Neuronal stem cell (in vitro differentiated cells): ENCODE measurements around the gene RAD51B.

Experiments used
- DNase-seq: peaks from one replicate; pipeline ENCODE4 v3.0.0-alpha.2; 2013; ENCODE audit warnings: low spot score
- H2AFZ ChIP-seq: one replicate; pipeline ENCODE4 v1.6.1; 2013; ENCODE audit warnings: mild to moderate bottlenecking, low read length, inconsistent platforms
- H2AK5ac ChIP-seq: 2 replicates; pipeline ENCODE4 v1.6.1; 2013; ENCODE audit warnings: low read depth, mild to moderate bottlenecking, inconsistent platforms, low read length, moderate library complexity, mixed read lengths
- H2BK120ac ChIP-seq: 2 replicates; pipeline ENCODE4 v1.6.1; 2013; ENCODE audit warnings: low read depth, mild to moderate bottlenecking, inconsistent platforms, low read length, moderate library complexity, mixed read lengths
- H2BK12ac ChIP-seq: one replicate; pipeline ENCODE4 v1.6.1; 2013; ENCODE audit warnings: low read length, inconsistent platforms
- H2BK15ac ChIP-seq: 2 replicates; pipeline ENCODE4 v1.6.1; 2013; ENCODE audit warnings: mild to moderate bottlenecking, low read length, inconsistent platforms, mixed read lengths
- H2BK5ac ChIP-seq: one replicate; pipeline ENCODE4 v1.6.1; 2013; ENCODE audit warnings: inconsistent platforms, mild to moderate bottlenecking, low read length, moderate library complexity
- H3K14ac ChIP-seq: one replicate; pipeline ENCODE4 v1.6.1; 2013; ENCODE audit warnings: low read length, inconsistent platforms
- H3K18ac ChIP-seq: 2 replicates; pipeline ENCODE4 v1.6.1; 2013; ENCODE audit warnings: low read length, inconsistent platforms
- H3K23ac ChIP-seq: 2 replicates; pipeline ENCODE4 v1.6.1; 2013; ENCODE audit warnings: low read depth, mild to moderate bottlenecking, mixed read lengths, low read length, inconsistent platforms; ENCODE audit not compliant: poor library complexity
- H3K27ac ChIP-seq: replicated peaks from 3 replicates; pipeline ENCODE4 v1.5.1; 2013; ENCODE audit warnings: low read length, inconsistent platforms
- H3K27me3 ChIP-seq, 3 experiments: 2 replicates each; pipeline ENCODE4 v1.6.1; 2013; ENCODE audit warnings: low read length in 3 of 3, mild to moderate bottlenecking in 2 of 3, inconsistent platforms in 1 of 3, low read depth in 1 of 3, mixed read lengths in 1 of 3, moderate library complexity in 1 of 3; ENCODE audit not compliant: control insufficient read depth in 3 of 3, insufficient read depth in 3 of 3
- H3K36me3 ChIP-seq, 2 donors: replicated peaks in 1 of 2; 2 replicates each; pipeline ENCODE4 v1.6.1; 2013; ENCODE audit warnings: low read length in 2 of 2; ENCODE audit not compliant: control insufficient read depth in 2 of 2, insufficient read depth in 2 of 2
- H3K4ac ChIP-seq: 2 replicates; pipeline ENCODE4 v1.6.1; 2013; ENCODE audit warnings: inconsistent platforms, mild to moderate bottlenecking, low read length, moderate library complexity
- H3K4me1 ChIP-seq, 2 donors: 1 replicate in 1 of 2; 2 replicates in 1 of 2; pipeline ENCODE4 v1.6.1; 2013; ENCODE audit warnings: low read length in 2 of 2, low read depth in 1 of 2; ENCODE audit not compliant: control insufficient read depth in 2 of 2, insufficient read depth in 1 of 2
- H3K4me2 ChIP-seq: one replicate; pipeline ENCODE4 v1.6.1; 2013; ENCODE audit warnings: mild to moderate bottlenecking, low read length, inconsistent platforms; ENCODE audit not compliant: insufficient read depth, poor library complexity, severe bottlenecking
- H3K4me3 ChIP-seq, 2 donors: 2 replicates each; pipeline ENCODE4 v1.5.1; 2013; ENCODE audit warnings: low read length in 2 of 2, mild to moderate bottlenecking in 2 of 2, inconsistent platforms in 1 of 2, moderate library complexity in 1 of 2
- H3K79me1 ChIP-seq: one replicate; pipeline ENCODE4 v1.6.1; 2013; ENCODE audit warnings: low read depth, mild to moderate bottlenecking, inconsistent platforms, low read length, moderate library complexity
- H3K9ac ChIP-seq: one replicate; pipeline ENCODE4 v1.6.1; 2013; ENCODE audit warnings: mild to moderate bottlenecking, low read depth, low read length, inconsistent platforms; ENCODE audit not compliant: poor library complexity
- H3K9me3 ChIP-seq, 2 donors: replicated peaks in 1 of 2; 2 replicates each; pipeline versions ENCODE3 to v1.6.1; 2013; ENCODE audit warnings: low read length in 2 of 2, mild to moderate bottlenecking in 2 of 2, inconsistent platforms in 1 of 2, low read depth in 1 of 2, mixed read lengths in 1 of 2, moderate library complexity in 1 of 2; ENCODE audit not compliant: control insufficient read depth in 2 of 2, insufficient read depth in 1 of 2
- H4K8ac ChIP-seq: one replicate; pipeline ENCODE4 v1.6.1; 2013; ENCODE audit warnings: low read depth, mild to moderate bottlenecking, inconsistent platforms, low read length, moderate library complexity
- H4K91ac ChIP-seq: one replicate; pipeline ENCODE4 v1.6.1; 2013; ENCODE audit warnings: low read length, low read depth, mild to moderate bottlenecking, inconsistent platforms; ENCODE audit not compliant: poor library complexity
- WGBS, 2 donors: extraction: QIAGEN DNeasy Blood & Tissue Kit; methylation state at CpG; one replicate each; pipeline ENCODE4 v1.1.7; 2013; ENCODE audit warnings: missing lambda C conversion rate in 2 of 2, mixed read lengths in 1 of 2; ENCODE audit not compliant: insufficient read length in 2 of 2, insufficient replicate concordance in 1 of 2; ENCODE audit errors: extremely low coverage in 2 of 2; 5-methylcytosine and 5-hydroxymethylcytosine counted together

Gene RAD51B

DNA sequence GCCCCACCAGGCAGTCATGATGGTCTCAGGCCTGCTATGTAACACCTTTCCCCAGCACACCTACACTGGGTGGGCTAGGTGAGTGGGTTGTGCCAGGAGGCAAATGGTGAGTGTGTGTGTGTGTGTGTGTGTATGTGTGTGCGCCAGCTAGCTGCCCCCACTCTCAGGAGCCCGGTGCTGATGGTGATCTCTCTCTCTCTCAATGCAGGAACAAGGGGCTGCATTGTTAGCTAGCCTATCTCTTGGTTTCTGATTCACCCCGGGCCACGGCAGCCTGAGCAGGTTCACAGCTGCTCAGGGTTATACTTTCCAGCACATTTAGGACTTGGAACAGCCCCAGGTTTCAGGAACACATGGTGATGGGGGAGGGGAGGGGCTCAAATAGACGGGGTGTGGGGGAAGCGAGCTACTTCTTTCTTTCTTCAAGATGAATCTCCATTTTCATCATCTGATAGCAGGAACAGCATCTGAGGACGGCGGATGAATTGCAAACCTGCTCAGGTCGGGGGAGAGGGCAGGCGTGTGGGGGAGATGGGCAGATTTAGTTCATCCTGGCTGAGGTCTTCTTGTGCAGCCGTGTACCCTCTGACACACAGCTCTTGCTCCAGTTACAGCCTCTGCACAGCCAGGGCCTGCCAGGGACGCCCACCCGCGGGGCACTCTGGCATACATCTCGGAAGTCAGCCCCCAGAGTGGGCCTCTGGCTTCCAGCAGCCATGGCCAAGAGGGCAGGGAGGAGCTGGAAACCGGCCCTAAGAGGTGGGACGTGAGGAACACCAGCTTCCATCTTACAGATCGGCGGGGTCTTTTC is 835.6 kb downstream of the RAD51B start:
- H2AFZ ChIP-seq, result peak overlapping the region; percentile 17
- H3K27ac ChIP-seq, result no peak overlapping the region
- peaks cover 29% of the 10 kb centered on the region in 2 donors for H3K4me1 ChIP-seq
- H2BK120ac ChIP-seq, result no peak overlapping the region
- H4K8ac ChIP-seq, result no peak overlapping the region
- H3K4ac ChIP-seq, result peak overlapping the region; percentile 53
- H3K79me1 ChIP-seq, result no peaks in the 10 kb centered on the region
- WGBS, 2 donors, result no CpG with 5 or more reads among the region's 19 CpGs
- no peak overlapping the region for H3K4me2 ChIP-seq
- no peak overlapping the region for H4K91ac ChIP-seq
- peak overlapping the region; percentile 81 for H3K18ac ChIP-seq
- no peak for DNase-seq
- H3K4me3 ChIP-seq, result no peak overlapping the region
- H3K14ac ChIP-seq, result peak overlapping the region; percentile 41
- H2BK5ac ChIP-seq, result peak overlapping the region; percentile 62
- no peak overlapping the region for H3K9ac ChIP-seq
- peak overlapping the region; percentile 93 for H2AK5ac ChIP-seq
- H3K23ac ChIP-seq, result no peak overlapping the region
- no peaks in the 10 kb centered on the region for H3K9me3 ChIP-seq
- H3K36me3 ChIP-seq, result no peaks in the 10 kb centered on the region
- no peaks in the 10 kb centered on the region for H3K27me3 ChIP-seq
- H2BK15ac ChIP-seq, result peak overlapping the region; percentile 90
- H2BK12ac ChIP-seq, result peak overlapping the region; percentile 91

DNA sequence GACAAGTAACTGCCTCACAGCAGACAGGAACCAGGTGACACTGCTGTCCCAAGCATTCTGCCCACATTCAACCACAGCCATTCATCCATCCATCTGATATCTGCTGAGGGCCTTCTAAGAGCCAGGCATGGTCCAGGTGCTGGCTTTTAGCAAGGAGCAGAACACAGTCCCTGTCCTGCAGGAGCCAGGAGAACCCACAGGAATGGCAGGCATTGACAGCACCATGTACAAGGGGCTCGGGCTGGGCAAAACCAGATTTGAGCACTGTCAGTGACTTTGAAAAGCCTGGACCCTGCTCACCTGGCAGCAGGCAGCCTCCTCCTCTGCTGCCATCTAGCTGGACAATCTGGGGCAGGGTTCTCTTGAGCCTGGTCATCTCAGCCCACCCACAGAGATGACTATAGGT is 836.3 kb downstream of the RAD51B start:
- Histone ChIP-seq H3K9ac (no peak overlapping the region), H4K91ac (no peak overlapping the region), H2BK12ac (peak overlapping the region; percentile 33), H4K8ac (no peak overlapping the region), H2BK5ac (peak overlapping the region; percentile 62), H3K4me3 (no peak overlapping the region), H2AK5ac (peak overlapping the region; percentile 93), H3K36me3 (no peaks in the 10 kb centered on the region), H3K18ac (no peak overlapping the region), H2BK15ac (peak overlapping the region; percentile 90), H3K14ac (no peak overlapping the region), H3K27ac (no peak overlapping the region), H3K9me3 (no peaks in the 10 kb centered on the region), H3K23ac (no peak overlapping the region), H3K4me1 (peaks cover 29% of the 10 kb centered on the region in 2 donors), H3K4me2 (no peak overlapping the region), H3K27me3 (no peaks in the 10 kb centered on the region), H3K79me1 (no peaks in the 10 kb centered on the region), H3K4ac (no peak overlapping the region), H2BK120ac (no peak overlapping the region), H2AFZ (peak overlapping the region; percentile 17)
- DNase-seq, result no peak
- WGBS, 2 donors, result no CpG with 5 or more reads among the region's 1 CpG

DNA sequence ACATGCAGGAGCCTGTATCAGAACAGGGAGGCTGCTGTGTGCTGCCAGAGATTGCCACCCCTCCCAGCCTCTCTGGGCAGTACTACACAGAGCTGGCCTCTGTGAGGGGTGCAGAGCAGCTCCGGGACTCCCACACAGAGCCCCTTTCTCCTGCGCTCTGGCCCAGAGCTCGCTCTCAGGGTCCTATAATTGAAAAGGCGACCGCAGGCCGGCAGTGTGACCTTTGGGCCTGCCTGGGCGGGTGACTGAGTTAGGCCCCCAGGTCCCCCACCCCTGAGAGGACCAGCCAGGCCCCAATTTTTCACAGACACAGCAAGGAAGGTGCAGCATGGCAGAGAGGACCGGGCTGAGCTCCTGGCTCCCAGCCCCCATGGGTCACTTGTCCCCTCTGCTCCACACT is 836.9 kb downstream of the RAD51B start:
- peaks cover 28 to 29% of the 10 kb centered on the region in 2 donors for H3K4me1 ChIP-seq
- H3K9me3 ChIP-seq, result peaks cover 0 to 3% of the 10 kb centered on the region in 2 donors
- no peak overlapping the region for H3K23ac ChIP-seq
- H4K91ac ChIP-seq, result no peak overlapping the region
- H3K14ac ChIP-seq, result no peak overlapping the region
- no peak overlapping the region for H3K4me3 ChIP-seq
- DNase-seq, result no peak
- peak overlapping the region; percentile 23 for H3K18ac ChIP-seq
- WGBS, 2 donors, result no CpG with 5 or more reads among the region's 8 CpGs
- peak overlapping the region; percentile 11 for H2BK120ac ChIP-seq
- H3K27ac ChIP-seq, result no peak overlapping the region
- no peak overlapping the region for H2AFZ ChIP-seq
- no peak overlapping the region for H2BK5ac ChIP-seq
- H3K9ac ChIP-seq, result no peak overlapping the region
- no peak overlapping the region for H2BK15ac ChIP-seq
- no peaks in the 10 kb centered on the region for H3K79me1 ChIP-seq
- peak overlapping the region; percentile 41 for H2BK12ac ChIP-seq
- H2AK5ac ChIP-seq, result peak overlapping the region; percentile 12
- peak overlapping the region; percentile 31 for H3K4ac ChIP-seq
- no peaks in the 10 kb centered on the region for H3K27me3 ChIP-seq
- H3K4me2 ChIP-seq, result no peak overlapping the region
- no peaks in the 10 kb centered on the region for H3K36me3 ChIP-seq
- H4K8ac ChIP-seq, result no peak overlapping the region

- H3K4ac ChIP-seq, result no peak overlapping the region
- H4K91ac ChIP-seq, result no peak overlapping the region
- H3K18ac ChIP-seq, result peak overlapping the region; percentile 77
- H3K4me3 ChIP-seq, result no peak overlapping the region
- H3K23ac ChIP-seq, result no peak overlapping the region
- no peaks in the 10 kb centered on the region for H3K79me1 ChIP-seq
- peak overlapping the region; percentile 36 for H2BK120ac ChIP-seq
- H3K14ac ChIP-seq, result peak overlapping the region; percentile 33
- H2AFZ ChIP-seq, result no peak overlapping the region
- no peaks in the 10 kb centered on the region for H3K27me3 ChIP-seq
- H3K9ac ChIP-seq, result no peak overlapping the region
- H3K36me3 ChIP-seq, result no peaks in the 10 kb centered on the region
- no CpG with 5 or more reads among the region's 4 CpGs for WGBS, 2 donors
- no peak overlapping the region for H2BK5ac ChIP-seq
- peaks cover 0 to 3% of the 10 kb centered on the region in 2 donors for H3K9me3 ChIP-seq
- no peak overlapping the region for H3K27ac ChIP-seq
- DNase-seq, result no peak
- H3K4me2 ChIP-seq, result no peak overlapping the region
- H2BK15ac ChIP-seq, result peak overlapping the region; percentile 56
- H3K4me1 ChIP-seq, result peaks cover 27 to 29% of the 10 kb centered on the region in 2 donors
- H2AK5ac ChIP-seq, result peak overlapping the region; percentile 95
- H4K8ac ChIP-seq, result no peak overlapping the region
- H2BK12ac ChIP-seq, result peak overlapping the region; percentile 8
Observed at GRCh38 chr14:68657300-68658028, 837.9 kb downstream of the RAD51B start.
